CD4-positive, alpha-beta T cell treated with Interferon gamma for 1 hour (primary cell): Measurements from ENCODE around the gene USP15.
"Not testable (repeated sequence)": the region's sequence is repeated elsewhere in the genome, so short reads cannot be mapped to it uniquely, and the experiment has no call there.

Experiments used
- DNase-seq: peaks from one replicate; pipeline ENCODE4 v3.0.0-alpha.2; 2020

USP15 gene

DNA sequence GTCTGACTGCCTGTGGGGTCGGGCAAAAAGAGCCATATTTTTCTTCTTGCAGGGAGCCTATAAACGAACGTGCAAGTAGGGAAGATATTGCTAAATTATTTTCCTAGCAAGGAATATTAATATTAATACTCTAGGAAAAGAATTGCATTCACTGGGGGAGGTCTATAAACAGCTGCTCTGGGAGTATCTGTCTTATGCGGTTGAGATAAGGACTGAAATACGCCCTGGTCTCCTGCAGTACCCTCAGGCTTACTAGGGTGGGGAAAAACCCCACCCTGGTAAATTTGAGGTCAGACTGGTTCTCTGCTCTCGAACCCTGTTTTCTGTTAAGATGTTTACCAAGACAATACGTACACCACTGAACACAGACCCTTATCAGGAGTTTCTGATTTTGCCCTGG lies 203.0 kb downstream of the USP15 start:
- DNase-seq = not testable (repeated sequence)
